Ishikawa (cell line): ENCODE data around the gene PLCD4.
A peak's percentile ranks its signal among the peaks of the same experiment; 100 is the strongest.

Experiments used
- CEBPB ChIP-seq: IDR thresholded peaks from 2 replicates; pipeline ENCODE4 v1.6.1; 2012
- CREB1 ChIP-seq: IDR thresholded peaks from 2 replicates; pipeline ENCODE4 v1.6.1; 2012; ENCODE audit warnings: low read depth
- EGR1 ChIP-seq: IDR thresholded peaks from 2 replicates; pipeline ENCODE4 v1.6.1; 2012
- EP300 ChIP-seq: IDR thresholded peaks from 2 replicates; pipeline ENCODE4 v1.6.1; 2012; ENCODE audit warnings: borderline replicate concordance
- FOXM1 ChIP-seq: IDR thresholded peaks from 2 replicates; pipeline ENCODE4 v1.6.1; 2012; ENCODE audit warnings: low read depth, borderline replicate concordance
- NFIC ChIP-seq: IDR thresholded peaks from 2 replicates; pipeline ENCODE4 v1.6.1; 2012
- RAD21 ChIP-seq: IDR thresholded peaks from 2 replicates; pipeline ENCODE4 v1.6.1; 2012; ENCODE audit warnings: low read depth
- TAF1 ChIP-seq: IDR thresholded peaks from 2 replicates; pipeline ENCODE4 v1.6.1; 2012; ENCODE audit warnings: low read depth, mild to moderate bottlenecking
- TCF12 ChIP-seq: IDR thresholded peaks from 2 replicates; pipeline ENCODE4 v1.6.1; 2012; ENCODE audit warnings: low read depth
- TEAD4 ChIP-seq: IDR thresholded peaks from 2 replicates; pipeline ENCODE4 v1.6.1; 2012
- YY1 ChIP-seq: IDR thresholded peaks from 2 replicates; pipeline ENCODE4 v1.6.1; 2012; ENCODE audit warnings: low read depth
- ZBTB7A ChIP-seq: IDR thresholded peaks from 2 replicates; pipeline ENCODE4 v1.6.1; 2012; ENCODE audit warnings: low read depth
- TF ChIP-seq, protein P1 (sequence below): IDR thresholded peaks from 2 replicates; pipeline ENCODE4 v1.6.1; 2012
- TF ChIP-seq, protein P2 (sequence below): IDR thresholded peaks from 2 replicates; pipeline ENCODE4 v1.6.1; 2012; ENCODE audit warnings: low read depth, mild to moderate bottlenecking
- TF ChIP-seq, protein P3 (sequence below): IDR thresholded peaks from 2 replicates; pipeline ENCODE4 v1.6.1; 2012

Gene PLCD4

DNA sequence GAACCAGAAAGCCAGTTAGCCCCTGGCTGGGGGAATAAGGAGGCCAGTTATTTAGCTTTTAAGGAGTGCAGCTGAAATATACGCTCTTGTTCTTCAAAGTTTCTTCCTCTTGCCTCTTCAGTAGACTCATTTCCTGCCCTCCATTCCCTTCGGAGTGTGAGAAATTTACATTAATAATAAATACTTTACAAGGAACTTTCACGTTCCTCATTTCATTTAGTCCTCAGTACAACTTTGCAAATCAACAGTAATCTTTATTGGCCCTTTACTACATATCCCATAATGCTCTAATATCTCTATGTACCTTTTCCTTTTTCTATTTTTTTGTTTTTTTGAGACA, 15.6 kb downstream of the PLCD4 start:
- no peak for TF ChIP-seq ZBTB7A
- TF ChIP-seq TCF12: no peak
- TF ChIP-seq YY1: no peak
- TF ChIP-seq RAD21: no peak

DNA sequence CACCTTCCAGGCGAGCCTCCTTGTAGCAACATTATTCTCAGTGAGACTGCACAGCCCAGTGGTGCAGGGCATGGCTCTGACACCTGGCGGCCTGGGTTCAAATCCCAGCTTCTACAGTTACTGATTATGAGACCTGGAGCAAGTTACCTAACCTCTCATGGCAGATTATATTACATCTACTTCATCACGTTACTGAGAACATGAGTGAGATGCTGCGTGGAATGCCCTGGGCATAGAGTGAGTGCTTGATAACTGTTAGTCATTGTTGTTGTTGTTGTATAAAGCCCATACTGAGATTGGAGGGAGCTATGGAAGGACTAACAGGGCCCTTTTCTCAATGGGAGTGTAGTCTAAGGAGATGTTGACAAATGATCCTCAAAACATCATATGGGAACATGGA, 18.7 kb downstream of the PLCD4 start:
- TF ChIP-seq NFIC: no peak
- TF ChIP-seq, protein P1, sequence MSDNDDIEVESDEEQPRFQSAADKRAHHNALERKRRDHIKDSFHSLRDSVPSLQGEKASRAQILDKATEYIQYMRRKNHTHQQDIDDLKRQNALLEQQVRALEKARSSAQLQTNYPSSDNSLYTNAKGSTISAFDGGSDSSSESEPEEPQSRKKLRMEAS: no peak
- no peak for TF ChIP-seq TAF1
- no peak for TF ChIP-seq RAD21
- TF ChIP-seq CREB1: no peak

DNA sequence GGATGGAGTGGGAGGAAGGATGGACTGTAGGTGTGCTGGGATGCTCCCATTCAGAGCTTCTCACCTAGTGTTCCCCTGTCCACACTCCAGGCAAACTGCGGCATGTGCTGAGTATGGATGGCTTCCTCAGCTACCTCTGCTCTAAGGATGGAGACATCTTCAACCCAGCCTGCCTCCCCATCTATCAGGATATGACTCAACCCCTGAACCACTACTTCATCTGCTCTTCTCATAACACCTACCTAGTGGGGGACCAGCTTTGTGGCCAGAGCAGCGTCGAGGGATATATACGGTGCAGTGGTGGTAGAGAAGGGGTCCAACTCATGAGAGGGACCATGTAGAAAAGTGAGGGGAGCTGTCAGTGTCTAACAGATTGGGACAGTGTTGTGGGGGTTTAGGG, 20.2 kb downstream of the PLCD4 start:
- TF ChIP-seq YY1: no peak

DNA sequence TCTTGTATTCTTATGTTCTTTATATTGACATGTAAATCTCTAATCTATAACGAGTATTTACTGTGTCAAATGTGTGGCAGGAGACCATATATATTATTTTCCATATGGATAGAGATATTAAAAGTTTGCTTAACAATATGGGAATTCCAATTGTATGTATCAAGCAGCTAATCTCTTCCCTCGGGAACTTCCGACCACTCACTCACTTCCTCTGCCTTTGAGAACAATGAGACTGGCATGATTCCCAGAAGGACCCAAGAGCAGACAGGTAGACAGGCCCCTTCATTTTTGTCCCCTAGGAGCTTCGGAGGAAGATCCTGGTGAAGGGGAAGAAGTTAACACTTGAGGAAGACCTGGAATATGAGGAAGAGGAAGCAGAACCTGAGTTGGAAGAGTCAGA, 24.1 kb downstream of the PLCD4 start:
- TF ChIP-seq YY1 (no peak), RAD21 (no peak), TAF1 (no peak), NFIC (peak; percentile 40)
- TF ChIP-seq, protein P2, sequence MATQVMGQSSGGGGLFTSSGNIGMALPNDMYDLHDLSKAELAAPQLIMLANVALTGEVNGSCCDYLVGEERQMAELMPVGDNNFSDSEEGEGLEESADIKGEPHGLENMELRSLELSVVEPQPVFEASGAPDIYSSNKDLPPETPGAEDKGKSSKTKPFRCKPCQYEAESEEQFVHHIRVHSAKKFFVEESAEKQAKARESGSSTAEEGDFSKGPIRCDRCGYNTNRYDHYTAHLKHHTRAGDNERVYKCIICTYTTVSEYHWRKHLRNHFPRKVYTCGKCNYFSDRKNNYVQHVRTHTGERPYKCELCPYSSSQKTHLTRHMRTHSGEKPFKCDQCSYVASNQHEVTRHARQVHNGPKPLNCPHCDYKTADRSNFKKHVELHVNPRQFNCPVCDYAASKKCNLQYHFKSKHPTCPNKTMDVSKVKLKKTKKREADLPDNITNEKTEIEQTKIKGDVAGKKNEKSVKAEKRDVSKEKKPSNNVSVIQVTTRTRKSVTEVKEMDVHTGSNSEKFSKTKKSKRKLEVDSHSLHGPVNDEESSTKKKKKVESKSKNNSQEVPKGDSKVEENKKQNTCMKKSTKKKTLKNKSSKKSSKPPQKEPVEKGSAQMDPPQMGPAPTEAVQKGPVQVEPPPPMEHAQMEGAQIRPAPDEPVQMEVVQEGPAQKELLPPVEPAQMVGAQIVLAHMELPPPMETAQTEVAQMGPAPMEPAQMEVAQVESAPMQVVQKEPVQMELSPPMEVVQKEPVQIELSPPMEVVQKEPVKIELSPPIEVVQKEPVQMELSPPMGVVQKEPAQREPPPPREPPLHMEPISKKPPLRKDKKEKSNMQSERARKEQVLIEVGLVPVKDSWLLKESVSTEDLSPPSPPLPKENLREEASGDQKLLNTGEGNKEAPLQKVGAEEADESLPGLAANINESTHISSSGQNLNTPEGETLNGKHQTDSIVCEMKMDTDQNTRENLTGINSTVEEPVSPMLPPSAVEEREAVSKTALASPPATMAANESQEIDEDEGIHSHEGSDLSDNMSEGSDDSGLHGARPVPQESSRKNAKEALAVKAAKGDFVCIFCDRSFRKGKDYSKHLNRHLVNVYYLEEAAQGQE: no peak
- TF ChIP-seq, protein P1: no peak

DNA sequence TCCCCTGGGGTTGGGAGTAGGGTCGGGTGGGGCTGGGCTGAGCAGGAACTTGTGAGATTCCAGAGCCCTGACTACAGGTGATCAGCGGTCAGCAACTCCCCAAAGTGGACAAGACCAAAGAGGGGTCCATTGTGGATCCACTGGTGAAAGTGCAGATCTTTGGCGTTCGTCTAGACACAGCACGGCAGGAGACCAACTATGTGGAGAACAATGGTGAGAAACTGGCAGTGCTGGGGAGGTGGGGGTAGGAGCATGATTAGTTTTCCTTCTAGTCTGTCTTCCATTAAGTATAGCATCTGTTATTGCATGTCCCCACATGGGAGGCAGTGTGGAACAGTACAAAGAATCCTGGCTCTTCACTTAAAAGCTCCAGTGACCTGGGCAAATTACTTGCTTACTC, 28.0 kb downstream of the PLCD4 start:
- TF ChIP-seq EP300 (peak; percentile 55; the same call in 1 of the 2 replicates), TEAD4 (peak; percentile 62)
- TF ChIP-seq, protein P2: no peak
- TF ChIP-seq, protein P1: 0 out of 2 replicates have a peak, but pooled peaks have one; percentile 25

DNA sequence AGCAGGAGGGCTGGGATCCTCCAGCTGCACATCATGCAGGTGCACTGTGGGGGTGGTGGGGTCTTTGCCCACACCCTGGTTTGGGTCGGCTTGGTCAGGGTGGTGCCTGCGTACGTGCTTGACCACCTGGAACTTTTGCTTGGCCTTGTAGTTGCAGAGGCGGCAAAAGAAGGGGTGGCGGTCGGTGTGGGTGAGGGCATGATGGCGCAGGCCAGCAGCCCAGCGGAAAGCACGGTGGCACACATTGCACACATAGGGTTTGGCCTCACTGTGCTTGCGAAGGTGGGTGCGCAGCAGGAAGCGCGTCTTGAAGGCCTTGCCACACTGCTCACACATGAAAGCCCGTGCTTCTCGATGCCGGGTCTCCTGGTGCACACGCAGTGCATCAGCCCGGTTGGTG, 30.7 kb downstream of the PLCD4 start:
- TF ChIP-seq, protein P2: no peak
- no peak for TF ChIP-seq YY1
- no peak for TF ChIP-seq TAF1
- TF ChIP-seq, protein P3, sequence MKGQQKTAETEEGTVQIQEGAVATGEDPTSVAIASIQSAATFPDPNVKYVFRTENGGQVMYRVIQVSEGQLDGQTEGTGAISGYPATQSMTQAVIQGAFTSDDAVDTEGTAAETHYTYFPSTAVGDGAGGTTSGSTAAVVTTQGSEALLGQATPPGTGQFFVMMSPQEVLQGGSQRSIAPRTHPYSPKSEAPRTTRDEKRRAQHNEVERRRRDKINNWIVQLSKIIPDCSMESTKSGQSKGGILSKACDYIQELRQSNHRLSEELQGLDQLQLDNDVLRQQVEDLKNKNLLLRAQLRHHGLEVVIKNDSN: no peak
- TF ChIP-seq, protein P1: no peak
- TF ChIP-seq NFIC: no peak
- TF ChIP-seq ZBTB7A: no peak
- no peak for TF ChIP-seq EP300
- TF ChIP-seq TCF12: no peak
- no peak for TF ChIP-seq TEAD4
- no peak for TF ChIP-seq EGR1
- no peak for TF ChIP-seq FOXM1
- TF ChIP-seq CEBPB: no peak
